NK-92 (cell line): ENCODE measurements around the gene ACBD4.

Experiments used
- DNase-seq: peaks from one replicate; lab custom pipeline; 2025; ENCODE audit not compliant: unreplicated experiment; lab: John Stamatoyannopoulos, UW

ACBD4 gene

GRCh38 chr17:45184144-45184543 is 48.7 kb downstream of the ACBD4 start:
- no peak for DNase-seq

- no peak for DNase-seq
These were observed 51.4 kb downstream of the ACBD4 start for GRCh38 chr17:45186801-45187354.

GRCh38 chr17:45189009-45189408 is 53.5 kb downstream of the ACBD4 start:
- DNase-seq = no peak

- no peak for DNase-seq
These were observed 55.2 kb downstream of the ACBD4 start for GRCh38 chr17:45190503-45191255.
